ENCODE measurements around the gene RBM12.

Gene RBM12

GRCh38 chr20:35618263-35619131 lies 46.2 kb downstream of the RBM12 start:
- DNase-seq = no peak

- peak; percentile 73 for DNase-seq
These were observed 47.1 kb downstream of the RBM12 start for GRCh38 chr20:35617397-35618262.

- peak; percentile 37 for DNase-seq
These were observed 48.0 kb downstream of the RBM12 start for GRCh38 chr20:35616465-35617396.

- DNase-seq = peak; percentile 97
These were observed 48.8 kb downstream of the RBM12 start, which contains the start of gene SPAG4 for GRCh38 chr20:35615667-35616464. Gene SPAG4 (plus strand): TSS chr20:35615829. CDS start chr20:35616004, 175 bp downstream.

- DNase-seq = no peak
These were observed 53.2 kb downstream of the RBM12 start for GRCh38 chr20:35611482-35611881.

- no peak for DNase-seq
These were observed 53.8 kb downstream of the RBM12 start for GRCh38 chr20:35610833-35611427.

GRCh38 chr20:35607003-35607735 lies 57.5 kb downstream of the RBM12 start:
- no peak for DNase-seq

GRCh38 chr20:35606127-35606526 lies 58.6 kb downstream of the RBM12 start:
- DNase-seq = no peak

GRCh38 chr20:35604449-35604747 lies 60.3 kb downstream of the RBM12 start:
- no peak for DNase-seq

GRCh38 chr20:35603695-35604448 lies 60.8 kb downstream of the RBM12 start:
- DNase-seq = no peak

- DNase-seq = no peak
These were observed 61.7 kb downstream of the RBM12 start for GRCh38 chr20:35602851-35603495.

GRCh38 chr20:35601990-35602389 lies 62.7 kb downstream of the RBM12 start:
- no peak for DNase-seq

- peak; percentile 48 for DNase-seq
These were observed 63.4 kb downstream of the RBM12 start for GRCh38 chr20:35600993-35601973.

GRCh38 chr20:35600176-35600992 lies 64.3 kb downstream of the RBM12 start:
- DNase-seq = no peak

GRCh38 chr20:35599776-35600120 lies 65.0 kb downstream of the RBM12 start:
- DNase-seq = no peak

Measured in NCI-H1092 treated with DMSO at 0.1 percent for 48 hours (cell line).